Upper lobe of right lung (tissue), 1 donor: ENCODE data around the gene NF1. TPM values are rescaled to one million over a fixed set of nuclear protein-coding genes. Genes with fewer than 3 reads are reported as not detected.
A peak's percentile ranks its signal among the peaks of the same experiment; 100 is the strongest.

Experiments
- ATAC-seq: fragments of 200-7000 bp; cut with Tn5 transposase; one replicate; pipeline ENCODE4 v1.9.1; 2020; ENCODE audit warnings: mild to moderate bottlenecking, moderate library complexity
- DNase-seq: peaks from one replicate; pipeline ENCODE4 v3.0.0-alpha.2; 2020
- H3K27ac ChIP-seq: fragments of 200-600 bp; one replicate; pipeline ENCODE4 v1.8.0; 2022
- H3K27me3 ChIP-seq: fragments of 200-600 bp; one replicate; pipeline ENCODE4 v1.8.0; 2022; ENCODE audit warnings: mild to moderate bottlenecking
- H3K36me3 ChIP-seq: fragments of 200-600 bp; one replicate; pipeline ENCODE4 v1.8.0; 2022
- H3K4me1 ChIP-seq: fragments of 200-600 bp; one replicate; pipeline ENCODE4 v1.8.0; 2022
- H3K4me3 ChIP-seq: fragments of 200-600 bp; one replicate; pipeline ENCODE4 v1.8.0; 2022; ENCODE audit warnings: mild to moderate bottlenecking
- H3K9me3 ChIP-seq: fragments of 200-600 bp; one replicate; pipeline ENCODE4 v1.8.0; 2022
- intact Hi-C: fragments of 100-400 bp; cut with DNase I; formaldehyde crosslinking; loops from one replicate; pipeline ENCODE4 v1.11.0; 2022
- total RNA-seq: library from RNA; stranded (reverse); fragmentation: NEBNext Ultra II Directional; extraction: Animal tissue kit (Norgen Biotek cat#: 25700); gene quantifications from one replicate; pipeline ENCODE4 v1.2.1, GENCODE V29; 2021
- TF ChIP-seq, protein P1 (sequence below): fragments of 200-600 bp; IDR thresholded peaks from one replicate; pipeline ENCODE4 v1.8.0; 2022; ENCODE audit warnings: antibody characterized with exemption
- donor health status: DM: no; HTN: yes; CAD: no; lungs with severe emphysema.

The NF1 gene
- total RNA-seq, 1 donor from 2014 or later = 61.6 TPM

GRCh38 chr17:31392856-31393748 lies 298.3 kb downstream of the NF1 start:
- H3K27ac ChIP-seq = no peak overlapping the region
- intact Hi-C loops = no loop called here
- no peak for ATAC-seq
- DNase-seq = peak; percentile 59
- peaks cover 58% of the 10 kb centered on the region for H3K27me3 ChIP-seq
- no peaks in the 10 kb centered on the region for H3K36me3 ChIP-seq
- no peaks in the 10 kb centered on the region for H3K9me3 ChIP-seq
- TF ChIP-seq, protein P1, sequence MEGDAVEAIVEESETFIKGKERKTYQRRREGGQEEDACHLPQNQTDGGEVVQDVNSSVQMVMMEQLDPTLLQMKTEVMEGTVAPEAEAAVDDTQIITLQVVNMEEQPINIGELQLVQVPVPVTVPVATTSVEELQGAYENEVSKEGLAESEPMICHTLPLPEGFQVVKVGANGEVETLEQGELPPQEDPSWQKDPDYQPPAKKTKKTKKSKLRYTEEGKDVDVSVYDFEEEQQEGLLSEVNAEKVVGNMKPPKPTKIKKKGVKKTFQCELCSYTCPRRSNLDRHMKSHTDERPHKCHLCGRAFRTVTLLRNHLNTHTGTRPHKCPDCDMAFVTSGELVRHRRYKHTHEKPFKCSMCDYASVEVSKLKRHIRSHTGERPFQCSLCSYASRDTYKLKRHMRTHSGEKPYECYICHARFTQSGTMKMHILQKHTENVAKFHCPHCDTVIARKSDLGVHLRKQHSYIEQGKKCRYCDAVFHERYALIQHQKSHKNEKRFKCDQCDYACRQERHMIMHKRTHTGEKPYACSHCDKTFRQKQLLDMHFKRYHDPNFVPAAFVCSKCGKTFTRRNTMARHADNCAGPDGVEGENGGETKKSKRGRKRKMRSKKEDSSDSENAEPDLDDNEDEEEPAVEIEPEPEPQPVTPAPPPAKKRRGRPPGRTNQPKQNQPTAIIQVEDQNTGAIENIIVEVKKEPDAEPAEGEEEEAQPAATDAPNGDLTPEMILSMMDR = no peak
- H3K4me1 ChIP-seq = no peaks in the 10 kb centered on the region
- no peak overlapping the region for H3K4me3 ChIP-seq

DNA sequence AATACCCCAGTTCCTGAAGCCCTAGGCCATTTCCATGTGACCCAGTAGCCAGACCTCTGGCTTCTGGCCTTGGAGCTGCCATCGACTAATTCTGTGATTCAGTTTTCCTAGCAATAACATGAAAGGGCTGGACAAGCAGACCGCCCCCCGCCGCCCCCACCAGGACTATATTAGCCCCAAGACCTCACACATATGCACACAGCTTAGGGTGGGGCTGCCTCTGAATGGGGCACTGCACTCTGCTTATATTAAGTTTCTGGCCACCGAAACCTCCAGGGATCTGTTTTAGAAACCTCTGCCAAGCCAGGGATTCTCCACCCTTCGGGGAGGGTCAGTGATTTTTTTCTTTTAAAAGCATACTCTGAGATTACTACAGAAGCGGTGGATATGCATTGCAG lies 299.0 kb downstream of the NF1 start:
- DNase-seq (peak; percentile 40), ATAC-seq (no peak)
- H3K4me1 ChIP-seq = no peaks in the 10 kb centered on the region
- H3K27me3 ChIP-seq = peaks cover 58% of the 10 kb centered on the region
- intact Hi-C loops = no loop called here
- no peaks in the 10 kb centered on the region for H3K36me3 ChIP-seq
- TF ChIP-seq, protein P1 = no peak
- no peak overlapping the region for H3K27ac ChIP-seq
- H3K9me3 ChIP-seq = no peaks in the 10 kb centered on the region
- H3K4me3 ChIP-seq = no peak overlapping the region

GRCh38 chr17:31394544-31394943 lies 299.8 kb downstream of the NF1 start:
- H3K36me3 ChIP-seq = no peaks in the 10 kb centered on the region
- peak; percentile 44 for ATAC-seq
- no peak overlapping the region for H3K27ac ChIP-seq
- TF ChIP-seq, protein P1 = no peak
- peak; percentile 67 for DNase-seq
- H3K4me1 ChIP-seq = no peaks in the 10 kb centered on the region
- no peak overlapping the region for H3K4me3 ChIP-seq
- H3K9me3 ChIP-seq = no peaks in the 10 kb centered on the region
- intact Hi-C loops = no loop called here
- peaks cover 53% of the 10 kb centered on the region for H3K27me3 ChIP-seq

- TF ChIP-seq, protein P1 = no peak
- Histone ChIP-seq H3K36me3 (no peaks in the 10 kb centered on the region), H3K27me3 (peaks cover 29% of the 10 kb centered on the region), H3K4me1 (no peaks in the 10 kb centered on the region), H3K4me3 (no peak overlapping the region), H3K9me3 (no peaks in the 10 kb centered on the region), H3K27ac (no peak overlapping the region)
- intact Hi-C loops = no loop called here
- ATAC-seq (no peak), DNase-seq (peak; percentile 28)
Measured at GRCh38 chr17:31397256-31397939, 302.6 kb downstream of the NF1 start.

GRCh38 chr17:31398381-31399311 lies 303.9 kb downstream of the NF1 start:
- Histone ChIP-seq H3K36me3 (no peaks in the 10 kb centered on the region), H3K27ac (no peak overlapping the region), H3K4me3 (no peak overlapping the region), H3K9me3 (no peaks in the 10 kb centered on the region), H3K4me1 (no peaks in the 10 kb centered on the region), H3K27me3 (peaks cover 16% of the 10 kb centered on the region)
- DNase-seq = peak; percentile 49
- intact Hi-C loops = no loop called here
- peak; percentile 63 for ATAC-seq
- TF ChIP-seq, protein P1 = no peak
